Lower lobe of right lung (tissue), 2 donors: ENCODE data around the gene GPR152. TPM values are rescaled to one million over a fixed set of nuclear protein-coding genes. Genes with fewer than 3 reads are reported as not detected.

Source experiments
- ATAC-seq, 2 donors: fragments of 200-7000 bp; cut with Tn5 transposase; one replicate each; pipeline ENCODE4 v1.9.1; 2020 to 2022; ENCODE audit warnings: mild to moderate bottlenecking in 2 of 2, moderate library complexity in 2 of 2
- DNase-seq: peaks from one replicate; pipeline ENCODE4 v3.0.0-alpha.2; 2020
- H3K27ac ChIP-seq: fragments of 200-600 bp; one replicate; pipeline ENCODE4 v1.8.0; 2022
- H3K27me3 ChIP-seq: fragments of 200-600 bp; one replicate; pipeline ENCODE4 v1.8.0; 2022; ENCODE audit warnings: low read depth
- H3K36me3 ChIP-seq: fragments of 200-600 bp; one replicate; pipeline ENCODE4 v1.8.0; 2022; ENCODE audit warnings: mild to moderate bottlenecking
- H3K4me1 ChIP-seq: fragments of 200-600 bp; one replicate; pipeline ENCODE4 v1.8.0; 2022
- H3K4me3 ChIP-seq: fragments of 200-600 bp; one replicate; pipeline ENCODE4 v1.8.0; 2022; ENCODE audit warnings: mild to moderate bottlenecking
- H3K9me3 ChIP-seq: fragments of 200-600 bp; one replicate; pipeline ENCODE4 v1.8.0; 2022
- intact Hi-C: fragments of 100-400 bp; cut with DNase I; formaldehyde crosslinking; loops from one replicate; pipeline ENCODE4 v1.11.0; 2022
- total RNA-seq: library from RNA; stranded (reverse); fragmentation: NEBNext Ultra II Directional; extraction: Animal tissue kit (Norgen Biotek cat#: 25700); gene quantifications from one replicate; pipeline ENCODE4 v1.2.1, GENCODE V29; 2021
- TF ChIP-seq, protein P1 (sequence below): fragments of 200-600 bp; IDR thresholded peaks from one replicate; pipeline ENCODE4 v1.8.0; 2022; ENCODE audit warnings: antibody characterized with exemption, mild to moderate bottlenecking
- donor health status: DM: no; HTN: yes; CAD: no; lungs with severe emphysema.

The GPR152 gene
- total RNA-seq, 1 donor from 2014 or later: not detected

- Histone ChIP-seq H3K9me3 (no peaks in the 10 kb centered on the region), H3K4me1 (peaks cover 49% of the 10 kb centered on the region), H3K36me3 (peaks cover 52% of the 10 kb centered on the region), H3K27ac (no peak overlapping the region), H3K27me3 (no peaks in the 10 kb centered on the region), H3K4me3 (peak overlapping the region; percentile 82)
- intact Hi-C loops: no loop called here
- ATAC-seq (no peak), DNase-seq (no peak)
- TF ChIP-seq, protein P1, sequence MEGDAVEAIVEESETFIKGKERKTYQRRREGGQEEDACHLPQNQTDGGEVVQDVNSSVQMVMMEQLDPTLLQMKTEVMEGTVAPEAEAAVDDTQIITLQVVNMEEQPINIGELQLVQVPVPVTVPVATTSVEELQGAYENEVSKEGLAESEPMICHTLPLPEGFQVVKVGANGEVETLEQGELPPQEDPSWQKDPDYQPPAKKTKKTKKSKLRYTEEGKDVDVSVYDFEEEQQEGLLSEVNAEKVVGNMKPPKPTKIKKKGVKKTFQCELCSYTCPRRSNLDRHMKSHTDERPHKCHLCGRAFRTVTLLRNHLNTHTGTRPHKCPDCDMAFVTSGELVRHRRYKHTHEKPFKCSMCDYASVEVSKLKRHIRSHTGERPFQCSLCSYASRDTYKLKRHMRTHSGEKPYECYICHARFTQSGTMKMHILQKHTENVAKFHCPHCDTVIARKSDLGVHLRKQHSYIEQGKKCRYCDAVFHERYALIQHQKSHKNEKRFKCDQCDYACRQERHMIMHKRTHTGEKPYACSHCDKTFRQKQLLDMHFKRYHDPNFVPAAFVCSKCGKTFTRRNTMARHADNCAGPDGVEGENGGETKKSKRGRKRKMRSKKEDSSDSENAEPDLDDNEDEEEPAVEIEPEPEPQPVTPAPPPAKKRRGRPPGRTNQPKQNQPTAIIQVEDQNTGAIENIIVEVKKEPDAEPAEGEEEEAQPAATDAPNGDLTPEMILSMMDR: no peak
Measured at GRCh38 chr11:67441731-67442351, 10.7 kb downstream of the GPR152 start.

DNA sequence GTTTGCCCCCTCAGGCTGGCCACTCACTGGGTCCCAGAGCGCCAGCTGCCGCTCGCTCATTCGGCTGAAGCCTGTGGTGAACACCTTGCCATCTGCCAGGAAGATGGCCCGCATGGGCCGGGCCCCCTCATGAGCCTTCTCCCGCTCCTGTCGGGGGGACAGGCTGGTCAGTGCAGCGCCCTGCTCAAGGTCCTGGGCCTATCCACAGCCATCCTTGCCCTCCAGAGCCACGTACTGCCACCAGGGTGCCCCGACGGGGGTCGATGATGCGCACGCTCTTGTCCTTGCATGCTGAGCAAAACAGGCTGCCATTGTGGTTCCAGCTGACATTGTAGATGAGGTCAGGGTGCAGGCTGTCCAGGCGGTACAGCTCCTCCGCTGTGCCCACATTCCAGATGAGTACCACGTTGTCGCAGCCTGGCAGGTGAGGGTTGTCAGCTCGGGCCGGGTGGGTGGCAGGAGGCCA, 11.4 kb downstream of the GPR152 start:
- Histone ChIP-seq H3K4me3 (no peak overlapping the region), H3K27me3 (no peaks in the 10 kb centered on the region), H3K27ac (no peak overlapping the region), H3K9me3 (no peaks in the 10 kb centered on the region), H3K36me3 (peaks cover 53% of the 10 kb centered on the region), H3K4me1 (peaks cover 49% of the 10 kb centered on the region)
- no peak for DNase-seq
- no peak for ATAC-seq
- intact Hi-C loops: no loop called here
- TF ChIP-seq, protein P1: no peak

GRCh38 chr11:67440229-67441097, 12.1 kb downstream of the GPR152 start:
- TF ChIP-seq, protein P1: no peak
- H3K36me3 ChIP-seq: peaks cover 60% of the 10 kb centered on the region
- no peak for DNase-seq

GRCh38 chr11:67439321-67440228, 13.0 kb downstream of the GPR152 start:
- Histone ChIP-seq H3K9me3 (no peaks in the 10 kb centered on the region), H3K4me1 (peaks cover 42% of the 10 kb centered on the region), H3K36me3 (peaks cover 69% of the 10 kb centered on the region), H3K27ac (peak overlapping the region; percentile 53), H3K4me3 (no peak overlapping the region), H3K27me3 (no peaks in the 10 kb centered on the region)
- ATAC-seq (no peak), DNase-seq (no peak)
- intact Hi-C loops: no loop called here
- TF ChIP-seq, protein P1: no peak

More at GRCh38 chr11:67440229-67441097, 12.1 kb downstream of the GPR152 start:
- no peaks in the 10 kb centered on the region for H3K9me3 ChIP-seq
- peak overlapping the region; percentile 53 for H3K27ac ChIP-seq
- H3K27me3 ChIP-seq: no peaks in the 10 kb centered on the region
- H3K4me3 ChIP-seq: no peak overlapping the region
- peaks cover 49% of the 10 kb centered on the region for H3K4me1 ChIP-seq
- intact Hi-C loops: no loop called here
- no peak for ATAC-seq
